Forelimb muscle (tissue), 1 donor: Measurements from ENCODE around the gene SLC13A1. TPM values are rescaled to one million over a fixed set of nuclear protein-coding genes. Genes with fewer than 3 reads are reported as not detected.
"Not testable (repeated sequence)": the region's sequence is repeated elsewhere in the genome, so short reads cannot be mapped to it uniquely, and the experiment has no call there.

Source experiments
- DNase-seq: peaks from one replicate; pipeline ENCODE4 v3.0.0-alpha.2; 2013; ENCODE audit warnings: low read depth
- polyA plus RNA-seq: library from polyadenylated mRNA; unstranded; fragments of 120-200 nt; gene quantifications from one replicate; pipeline ENCODE4 v1.2.1, GENCODE V29; 2013; ENCODE audit not compliant: insufficient read length

Gene SLC13A1, protein sequence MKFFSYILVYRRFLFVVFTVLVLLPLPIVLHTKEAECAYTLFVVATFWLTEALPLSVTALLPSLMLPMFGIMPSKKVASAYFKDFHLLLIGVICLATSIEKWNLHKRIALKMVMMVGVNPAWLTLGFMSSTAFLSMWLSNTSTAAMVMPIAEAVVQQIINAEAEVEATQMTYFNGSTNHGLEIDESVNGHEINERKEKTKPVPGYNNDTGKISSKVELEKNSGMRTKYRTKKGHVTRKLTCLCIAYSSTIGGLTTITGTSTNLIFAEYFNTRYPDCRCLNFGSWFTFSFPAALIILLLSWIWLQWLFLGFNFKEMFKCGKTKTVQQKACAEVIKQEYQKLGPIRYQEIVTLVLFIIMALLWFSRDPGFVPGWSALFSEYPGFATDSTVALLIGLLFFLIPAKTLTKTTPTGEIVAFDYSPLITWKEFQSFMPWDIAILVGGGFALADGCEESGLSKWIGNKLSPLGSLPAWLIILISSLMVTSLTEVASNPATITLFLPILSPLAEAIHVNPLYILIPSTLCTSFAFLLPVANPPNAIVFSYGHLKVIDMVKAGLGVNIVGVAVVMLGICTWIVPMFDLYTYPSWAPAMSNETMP
- not detected for polyA plus RNA-seq

DNA sequence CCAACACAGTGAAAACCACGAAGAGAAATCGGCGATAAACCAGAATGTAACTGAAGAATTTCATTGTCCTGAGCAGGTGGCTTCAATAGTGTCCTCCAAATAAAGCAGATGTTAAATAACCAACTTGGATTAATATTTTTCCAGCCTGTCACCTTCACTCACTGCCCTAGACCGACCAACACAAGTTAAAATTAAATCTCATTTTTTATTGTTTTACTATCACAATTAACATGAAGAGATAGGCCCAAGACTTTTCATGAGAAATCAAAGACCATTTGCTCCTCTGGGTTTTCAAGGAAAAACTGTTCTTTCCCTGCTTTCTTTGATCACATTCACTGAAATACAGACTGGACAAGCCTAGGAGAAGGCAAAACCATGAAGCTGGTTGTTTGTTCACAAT lies at the start of gene SLC13A1:
SLC13A1 (minus strand) TSS at position 87 of the 400 bp plus-strand sequence; CDS start at position 64, 23 bp downstream.
- DNase-seq: no peak

DNA sequence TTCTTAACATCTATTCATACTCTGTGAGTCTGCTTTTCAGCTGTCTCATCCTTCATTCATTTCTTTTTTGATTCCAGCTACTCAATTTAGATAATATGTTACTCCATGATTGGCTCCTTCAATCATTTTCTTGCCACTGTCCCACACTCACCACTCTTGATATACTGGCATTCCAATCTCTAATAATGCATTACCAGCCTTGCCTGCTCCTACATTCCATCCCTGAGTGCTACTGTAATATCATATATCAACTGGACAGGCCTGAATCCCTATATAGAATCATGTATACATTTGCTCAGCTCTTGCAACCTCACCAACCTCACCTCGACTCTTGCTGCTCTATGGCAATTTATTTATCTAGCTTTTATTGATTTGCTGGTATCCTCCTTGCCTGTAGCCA lies 45.0 kb upstream of the SLC13A1 start:
- DNase-seq: no peak

DNA sequence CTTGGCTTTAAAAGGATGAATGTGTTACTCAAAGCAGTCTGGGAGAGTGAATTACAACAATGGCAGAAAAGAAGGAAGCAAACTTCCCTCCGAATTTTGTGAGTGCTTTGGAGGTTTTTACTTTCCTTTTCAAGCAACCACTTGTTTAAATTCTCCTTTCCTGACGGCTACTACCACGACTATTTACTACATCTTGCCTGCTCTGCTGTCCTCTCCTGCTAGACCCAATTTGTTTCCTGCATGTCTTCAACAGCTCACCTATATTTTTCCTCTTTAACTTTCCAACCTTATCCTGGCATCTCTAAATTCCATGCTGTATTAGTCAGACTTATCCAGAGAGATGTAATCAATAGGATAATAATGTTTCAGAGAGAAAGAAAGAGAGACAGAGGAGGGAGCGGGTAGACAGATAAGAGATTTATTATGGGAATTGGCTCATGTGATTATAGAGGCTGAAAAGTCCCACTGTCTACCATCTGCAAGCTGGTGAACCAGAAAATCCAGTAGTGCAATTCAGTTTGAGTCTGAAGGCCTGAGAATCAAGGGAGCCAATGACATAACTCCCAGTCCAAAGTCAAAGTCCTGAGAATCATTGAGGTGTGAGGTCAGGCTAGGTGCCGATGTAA lies 42.8 kb upstream of the SLC13A1 start:
- no peak for DNase-seq

DNA sequence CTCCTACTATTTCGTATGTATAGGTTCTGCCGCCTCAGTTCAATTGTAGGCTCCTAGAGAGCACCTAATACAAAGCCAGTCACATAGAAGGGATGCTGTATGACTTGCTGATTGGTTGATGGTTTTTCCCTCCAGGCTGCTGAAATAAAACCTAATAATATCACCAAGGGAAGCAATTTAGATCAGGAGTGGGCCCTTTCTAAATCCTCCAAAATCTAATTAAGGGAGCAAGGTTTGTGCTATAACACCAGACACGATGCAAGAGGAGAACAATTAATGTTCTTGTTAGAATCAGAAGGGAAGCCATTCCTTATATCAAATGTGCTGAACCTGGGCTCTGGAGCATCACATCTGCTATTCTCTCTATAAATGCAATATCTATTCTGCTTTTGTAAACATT lies 42.0 kb upstream of the SLC13A1 start:
- no peak for DNase-seq

DNA sequence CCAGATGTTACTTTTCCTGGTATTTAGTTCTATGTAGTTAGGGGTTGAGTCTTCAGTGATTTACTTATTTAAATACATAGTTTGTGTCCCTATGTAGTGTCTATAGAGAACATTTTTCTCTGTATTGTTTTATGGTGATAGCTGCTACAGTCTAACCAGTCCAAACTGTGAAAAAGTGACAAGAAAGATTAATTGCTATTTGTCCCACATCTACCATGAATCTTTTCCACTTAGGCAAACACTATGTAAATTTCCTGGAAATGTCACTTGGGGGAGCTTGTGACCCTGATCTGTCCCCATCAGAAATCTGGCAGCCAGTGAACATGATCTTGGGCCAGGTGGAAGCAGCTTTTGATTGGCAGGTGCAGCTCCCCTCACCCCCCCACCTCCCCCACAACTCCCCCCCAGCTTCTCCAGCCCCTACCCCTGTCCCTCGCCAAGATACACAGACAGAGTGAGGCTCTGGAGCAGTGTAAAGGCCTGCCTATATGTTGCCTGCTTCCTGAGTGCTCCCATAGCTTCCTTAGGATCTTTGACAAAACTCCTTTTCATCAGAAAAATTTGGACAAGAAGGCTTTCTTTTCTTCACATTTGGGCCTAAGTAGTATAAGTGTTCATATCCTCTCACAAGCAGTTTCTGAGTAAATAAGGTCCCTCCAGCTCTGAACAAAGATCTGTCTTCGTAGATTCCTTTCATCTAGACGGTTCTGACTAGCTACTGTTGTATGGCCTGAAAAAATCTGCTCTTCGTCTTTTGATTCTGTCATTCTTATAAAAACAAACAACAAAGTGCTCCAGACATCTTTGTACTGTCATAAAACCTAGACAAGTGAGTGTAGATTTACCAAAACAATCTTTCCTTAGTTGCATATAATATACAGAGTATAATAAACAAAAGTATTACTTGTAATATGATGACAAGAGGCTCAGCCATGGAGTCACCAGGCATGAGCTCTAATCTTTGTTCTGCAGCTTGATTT lies 31.5 kb upstream of the SLC13A1 start:
- no peak for DNase-seq

DNA sequence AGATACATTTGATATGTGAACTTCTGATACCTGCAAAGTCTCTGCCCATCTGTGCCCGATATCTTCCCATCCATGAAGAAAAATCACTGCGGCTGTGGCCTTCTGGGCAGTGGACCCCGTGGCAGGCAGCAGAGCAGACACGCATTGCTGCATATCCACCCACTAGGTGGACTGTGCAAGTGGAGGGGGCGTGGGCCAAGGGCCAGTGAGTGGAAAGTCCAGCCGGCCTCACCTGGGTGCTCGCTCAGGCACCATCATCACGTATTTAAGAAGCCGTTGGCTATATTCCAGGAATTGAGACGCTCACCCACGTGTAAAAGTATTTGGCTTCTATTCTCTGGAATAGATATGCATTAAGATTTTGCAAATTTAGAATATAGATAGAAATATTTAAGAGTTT lies 30.8 kb upstream of the SLC13A1 start:
- no peak for DNase-seq

DNA sequence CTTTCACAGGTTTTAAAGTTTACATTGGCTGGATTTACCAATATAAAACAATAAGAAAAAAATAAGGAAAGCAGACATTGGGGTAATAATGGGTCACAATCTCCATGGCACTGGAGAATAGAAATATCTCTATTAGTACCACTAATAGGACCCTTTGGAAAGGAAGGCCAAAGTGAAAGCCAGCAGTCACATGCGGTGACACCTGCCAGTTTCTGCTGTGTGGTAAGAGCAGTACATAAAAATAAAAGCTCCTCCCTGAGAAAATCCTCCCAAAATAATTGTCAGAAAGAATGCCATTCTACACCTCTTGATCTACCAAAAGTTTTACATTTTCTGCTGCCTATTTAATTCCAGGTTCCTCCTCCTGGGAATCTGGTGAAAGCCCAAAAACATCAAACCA lies 30.4 kb upstream of the SLC13A1 start:
- DNase-seq: no peak

DNA sequence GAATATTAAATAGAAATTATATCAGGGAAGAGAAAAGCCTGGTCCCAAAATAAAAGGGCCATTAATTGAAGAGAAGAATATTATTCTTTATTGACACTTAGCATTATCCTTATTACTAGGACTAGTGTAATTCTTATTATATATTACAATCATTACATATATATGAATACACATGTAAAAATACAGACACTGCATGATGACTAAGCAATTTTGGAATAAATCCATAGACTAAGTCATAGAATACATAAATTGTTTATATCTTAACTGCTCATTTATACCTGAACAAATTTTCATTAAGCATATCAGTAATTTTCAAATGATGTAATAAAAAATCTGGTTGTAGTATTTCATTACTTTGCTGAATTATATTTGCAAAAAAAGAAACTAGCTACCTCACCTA lies 29.7 kb upstream of the SLC13A1 start:
- DNase-seq: no peak

DNA sequence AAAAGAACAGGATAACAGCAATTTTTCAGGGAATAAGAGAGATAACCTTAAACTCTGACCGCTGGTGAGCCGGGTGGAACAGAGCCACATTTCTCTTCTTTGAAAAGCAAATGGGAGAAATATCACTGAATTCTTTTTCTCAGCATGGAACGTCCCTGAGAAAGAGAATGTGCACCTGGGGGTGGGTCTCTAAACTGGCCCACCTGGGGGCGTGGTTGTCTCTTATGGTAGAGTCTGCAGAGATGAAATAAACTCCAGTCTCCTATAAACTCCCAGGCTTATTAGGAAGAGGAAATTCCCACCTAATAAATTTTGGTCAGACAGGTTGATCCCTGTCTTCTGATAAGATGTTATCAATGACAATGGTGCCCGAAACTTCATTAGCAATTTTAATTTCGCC lies 27.9 kb upstream of the SLC13A1 start:
- DNase-seq: not testable (repeated sequence)

DNA sequence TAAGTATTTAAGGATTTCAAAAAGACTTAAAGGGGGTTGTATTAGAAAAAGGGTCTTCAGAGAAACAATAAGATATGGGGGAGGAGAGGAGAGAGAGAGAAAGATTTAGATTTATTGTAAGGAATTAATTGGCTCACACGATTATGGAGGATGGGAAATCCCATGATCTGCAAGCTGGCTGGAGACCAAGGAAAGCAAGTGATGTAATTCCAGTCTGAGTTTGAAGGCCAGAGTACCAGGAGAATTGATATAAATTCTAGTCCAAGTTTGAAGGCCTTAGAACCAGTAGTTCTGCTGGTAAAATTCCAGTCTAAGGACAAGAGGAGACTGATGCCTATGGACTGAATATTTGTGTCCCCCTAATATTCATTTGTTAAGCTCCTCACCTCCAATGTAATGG lies 20.6 kb upstream of the SLC13A1 start:
- no peak for DNase-seq

DNA sequence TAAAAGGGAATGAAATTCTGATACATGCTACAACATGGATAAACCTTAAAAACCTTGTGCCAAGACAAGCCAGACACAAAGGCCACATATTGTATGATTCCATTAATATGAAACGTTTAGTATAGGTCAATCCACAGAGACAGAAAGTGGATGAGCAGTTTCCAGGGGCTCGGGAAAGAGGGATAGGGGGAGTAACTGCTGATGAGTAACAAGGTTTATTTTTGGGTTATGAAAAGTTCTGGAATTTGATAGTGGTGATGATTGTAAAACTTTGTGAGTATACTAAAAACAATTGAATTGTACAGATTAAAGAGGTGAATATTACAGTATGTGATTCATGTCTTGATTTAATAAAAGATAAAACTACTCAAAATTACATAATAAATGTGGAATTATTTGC lies 19.1 kb upstream of the SLC13A1 start:
- DNase-seq: no peak

DNA sequence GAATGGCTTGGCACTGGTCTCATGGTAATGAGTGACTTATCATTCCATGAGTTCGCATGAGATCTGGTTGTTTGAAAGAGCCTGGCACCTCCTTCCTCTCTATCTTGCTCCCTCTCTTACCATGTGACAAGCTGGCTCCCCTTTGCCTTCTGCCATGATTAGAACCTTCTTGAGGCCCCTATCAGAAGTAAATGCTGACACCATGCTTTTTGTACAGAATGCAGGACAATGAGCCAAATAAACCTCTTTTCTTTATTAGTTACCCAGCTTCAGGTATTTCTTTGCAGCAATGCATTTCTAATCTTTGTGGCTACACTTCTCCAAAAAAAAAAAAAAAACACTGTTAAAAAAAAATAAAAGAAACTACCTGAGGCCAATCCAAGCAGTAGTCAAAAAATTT lies 17.1 kb upstream of the SLC13A1 start:
- no peak for DNase-seq

DNA sequence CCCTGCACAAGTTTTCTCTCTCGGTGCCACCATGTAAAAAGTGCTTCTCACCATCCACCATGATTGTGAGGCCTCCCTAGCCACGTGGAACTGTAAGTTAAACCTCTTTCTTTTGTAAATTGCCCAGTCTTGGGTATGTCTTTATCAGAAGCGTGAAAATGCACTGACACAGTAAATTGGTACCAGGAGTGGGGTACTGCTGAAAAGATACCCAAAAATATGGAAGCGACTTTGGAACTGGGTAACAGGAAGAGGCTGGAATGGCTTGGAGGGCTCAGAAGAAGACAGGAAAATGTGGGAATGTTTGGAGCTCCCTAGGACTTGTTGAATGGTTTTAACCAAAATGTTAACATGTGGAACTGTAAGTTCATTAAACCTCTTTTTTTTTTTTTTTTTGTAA lies 15.6 kb upstream of the SLC13A1 start:
- DNase-seq: no peak

DNA sequence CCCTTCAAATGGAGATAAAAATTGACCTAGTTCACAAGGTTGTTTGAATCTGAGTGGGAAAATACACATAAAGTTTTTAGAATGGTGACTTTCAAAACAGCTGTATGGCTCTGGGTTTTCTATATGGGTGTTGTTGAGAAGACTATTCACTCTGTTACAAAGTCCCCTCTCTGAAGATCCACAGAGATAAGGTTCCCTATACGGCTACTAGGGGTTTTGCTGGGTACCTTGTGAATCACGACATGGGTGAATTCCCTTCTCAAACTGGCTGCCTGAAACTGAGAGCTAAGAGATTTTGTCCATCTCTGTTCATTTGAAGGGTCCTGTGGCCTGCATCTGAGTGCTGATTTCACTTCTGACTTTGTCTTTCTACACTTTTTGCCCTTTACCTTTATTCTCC lies 11.8 kb upstream of the SLC13A1 start:
- DNase-seq: no peak

DNA sequence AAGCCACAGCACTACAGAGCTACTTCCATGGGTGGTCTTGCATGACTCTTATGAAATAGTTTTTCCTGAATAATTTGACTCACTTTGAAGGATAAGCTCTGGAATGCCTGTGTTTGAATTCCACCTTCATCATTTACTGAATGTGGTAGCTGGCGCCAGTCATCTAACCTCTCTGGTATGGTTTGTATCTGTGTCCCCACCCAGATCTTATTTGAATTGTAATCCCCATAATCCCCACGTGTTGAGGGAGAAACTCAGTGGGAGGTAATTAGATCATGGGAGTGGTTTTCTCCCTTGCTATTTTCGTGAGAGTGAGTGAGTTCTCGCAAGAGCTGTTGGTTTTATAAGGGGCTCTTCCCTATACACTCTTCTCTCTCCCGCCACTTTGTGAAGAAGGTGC lies 11.2 kb upstream of the SLC13A1 start:
- DNase-seq: no peak

DNA sequence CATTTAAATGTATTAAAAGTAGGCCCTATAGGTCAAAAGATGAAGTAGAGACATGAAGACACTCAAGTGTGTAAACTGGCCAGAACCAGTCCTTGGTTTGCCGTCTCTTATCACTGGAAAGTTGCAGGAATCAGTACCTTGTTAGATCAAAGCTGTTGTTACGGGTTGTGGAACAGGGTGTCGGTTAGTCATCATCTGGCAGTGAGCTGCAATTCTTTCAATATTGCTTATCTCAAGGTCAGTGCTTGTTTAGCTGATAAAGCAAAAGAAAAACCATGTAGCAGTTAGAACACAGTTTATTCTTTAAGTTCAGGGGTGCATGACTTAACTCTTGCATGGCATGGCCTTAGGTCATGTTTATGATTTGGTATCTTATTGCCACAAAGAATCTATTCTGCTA lies 10.0 kb upstream of the SLC13A1 start:
- no peak for DNase-seq

DNA sequence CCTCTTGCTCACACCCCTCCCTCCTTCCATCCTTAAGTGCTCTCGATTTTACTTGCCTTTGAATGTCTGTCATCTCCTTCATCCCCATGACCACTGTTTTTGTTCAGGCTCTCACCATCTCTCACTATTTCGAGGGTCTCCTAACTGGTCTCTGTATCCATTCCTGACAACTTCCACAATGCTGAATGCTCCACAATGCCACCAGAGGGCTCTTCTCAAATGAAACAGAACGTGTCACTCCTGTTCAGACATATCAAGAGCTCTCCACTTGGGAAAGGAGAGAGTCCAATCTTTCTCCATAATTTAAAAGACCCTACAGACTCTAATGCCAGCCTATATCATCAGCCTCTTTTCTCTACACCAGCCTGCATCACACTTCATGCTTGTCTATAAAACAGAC lies 9.0 kb upstream of the SLC13A1 start:
- no peak for DNase-seq

DNA sequence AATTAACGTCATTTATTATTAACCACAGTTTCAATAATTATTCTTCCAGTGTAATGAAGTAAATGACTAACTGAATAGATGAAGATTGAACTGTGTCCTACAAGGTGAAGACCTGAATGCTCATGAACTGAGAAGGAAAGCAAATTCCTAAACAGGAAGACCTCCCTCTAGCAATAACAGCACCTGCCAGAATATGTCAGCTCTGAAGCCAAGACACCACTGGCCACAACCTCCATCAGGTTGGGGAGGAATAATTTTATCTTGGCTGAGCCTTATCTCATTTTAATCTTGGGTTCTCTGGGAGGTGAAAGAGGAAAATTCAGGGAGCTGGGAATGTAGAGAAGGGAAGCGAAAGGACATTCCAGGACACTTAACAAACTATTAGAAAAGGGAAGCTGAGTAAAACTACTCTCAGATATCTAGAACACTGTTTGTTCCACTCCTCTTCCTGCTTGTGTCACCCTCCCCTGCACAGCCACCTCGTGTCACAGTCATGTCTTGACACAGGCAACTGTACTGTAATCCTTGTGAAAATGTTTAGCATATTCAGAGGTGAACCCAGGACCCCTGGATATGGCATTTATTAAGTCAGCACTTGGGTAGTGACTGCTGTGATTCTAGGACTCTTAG lies 4.6 kb upstream of the SLC13A1 start:
- DNase-seq: no peak

DNA sequence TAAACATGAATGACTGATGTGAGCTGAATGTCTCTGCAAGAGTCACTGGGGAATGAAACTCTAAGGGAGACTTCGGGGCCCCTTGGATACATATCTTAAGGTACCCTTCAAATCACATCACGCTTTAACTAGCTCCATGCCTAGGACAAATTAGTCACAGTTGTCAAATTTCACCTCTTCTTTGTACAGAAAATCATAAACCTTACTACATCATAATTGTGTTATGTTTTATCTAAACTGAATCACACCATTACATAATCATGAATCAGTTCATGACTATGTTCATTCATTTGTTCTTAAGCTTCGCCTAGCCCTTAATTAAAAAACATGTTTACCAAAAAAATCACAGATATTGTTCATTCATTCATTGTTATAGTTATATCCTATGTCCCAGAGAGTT lies 2.1 kb upstream of the SLC13A1 start:
- DNase-seq: no peak

DNA sequence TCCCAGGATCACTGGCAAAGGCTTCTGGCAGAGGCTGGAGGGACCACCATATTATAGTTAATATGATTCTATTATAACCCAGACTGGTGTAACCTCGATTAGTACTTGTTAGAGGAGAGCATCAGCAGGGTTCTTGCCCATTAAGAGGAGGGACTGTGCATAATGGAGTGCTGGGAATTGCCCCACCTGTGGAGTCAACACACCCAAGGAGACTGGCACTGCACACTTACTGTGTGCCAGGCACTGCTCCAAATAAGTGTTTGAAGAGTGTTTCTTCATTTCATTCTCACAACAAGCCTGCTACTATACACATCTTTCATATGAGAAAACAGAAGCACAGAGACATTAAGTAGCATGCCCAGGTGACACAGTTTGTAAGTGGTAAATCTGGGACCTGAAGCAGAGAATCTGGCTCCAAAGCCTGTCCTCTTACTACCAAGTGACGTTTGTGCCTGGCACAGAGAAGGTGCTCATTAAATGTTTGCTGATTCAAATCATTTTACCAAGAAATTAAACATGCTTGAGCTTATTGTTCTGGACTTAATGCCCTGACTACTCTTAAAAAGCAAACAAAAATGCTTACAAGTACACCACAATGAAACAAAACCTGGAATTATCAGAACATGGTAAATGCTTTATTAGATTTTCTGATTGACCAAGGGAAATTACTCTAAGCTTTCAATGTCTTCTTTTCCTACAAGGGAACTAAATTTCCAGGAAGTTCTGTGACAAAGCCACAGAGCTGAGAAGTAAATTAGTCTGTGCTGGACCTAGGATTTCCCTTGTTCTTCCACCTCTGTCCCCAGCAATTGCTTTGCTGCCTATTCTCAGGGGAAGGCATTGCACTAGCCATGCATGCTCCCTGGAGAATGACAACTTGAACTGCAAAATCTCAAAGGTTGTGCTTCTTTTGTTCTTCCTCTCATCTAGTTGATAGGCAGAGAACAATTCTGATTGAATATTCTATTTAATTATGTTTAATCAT lies 809 bp downstream of the SLC13A1 start:
- DNase-seq: no peak
